Neural crest cell (in vitro differentiated cells): Measurements from ENCODE around the gene NUAK1. TPM values are rescaled to one million over a fixed set of nuclear protein-coding genes. Genes with fewer than 3 reads are reported as not detected.
A peak's percentile ranks its signal among the peaks of the same experiment; 100 is the strongest.

Source experiments
- DNase-seq: peaks from one replicate; pipeline ENCODE4 v3.0.0; 2021; ENCODE audit warnings: low read depth, mixed read lengths, low spot score
- H3K27ac Mint-ChIP-seq: one replicate; pipeline ENCODE4 v1.8.0; 2021; ENCODE audit warnings: mild to moderate bottlenecking, mixed read lengths; ENCODE audit not compliant: unreplicated experiment
- H3K27me3 Mint-ChIP-seq: 2 replicates; pipeline ENCODE4 v1.8.0; 2021; ENCODE audit warnings: low read depth, mild to moderate bottlenecking, mixed read lengths
- H3K36me3 Mint-ChIP-seq: 2 replicates; pipeline ENCODE4 v1.8.0; 2021; ENCODE audit warnings: low read depth, mild to moderate bottlenecking, mixed read lengths
- H3K4me1 Mint-ChIP-seq: 2 replicates; pipeline ENCODE4 v1.8.0; 2021; ENCODE audit warnings: mixed read lengths
- H3K4me3 Mint-ChIP-seq: one replicate; pipeline ENCODE4 v1.8.0; 2021; ENCODE audit warnings: mild to moderate bottlenecking, mixed read lengths
- H3K9me3 Mint-ChIP-seq: 2 replicates; pipeline ENCODE4 v1.8.0; 2021; ENCODE audit warnings: mixed read lengths
- total RNA-seq: library from RNA; stranded (reverse); gene quantifications from 2 replicates; pipeline ENCODE4 v1.2.1, GENCODE V29; 2021
- TF ChIP-seq, protein P1 (sequence below): fragments of 200-600 bp; sonication (generic); conservative IDR thresholded peaks from 2 replicates; pipeline ENCODE4 v1.5.0; 2021; ENCODE audit warnings: antibody characterized with exemption, mild to moderate bottlenecking

Gene NUAK1
- total RNA-seq, 1 donor from 2014 or later, result 35.6 TPM

DNA sequence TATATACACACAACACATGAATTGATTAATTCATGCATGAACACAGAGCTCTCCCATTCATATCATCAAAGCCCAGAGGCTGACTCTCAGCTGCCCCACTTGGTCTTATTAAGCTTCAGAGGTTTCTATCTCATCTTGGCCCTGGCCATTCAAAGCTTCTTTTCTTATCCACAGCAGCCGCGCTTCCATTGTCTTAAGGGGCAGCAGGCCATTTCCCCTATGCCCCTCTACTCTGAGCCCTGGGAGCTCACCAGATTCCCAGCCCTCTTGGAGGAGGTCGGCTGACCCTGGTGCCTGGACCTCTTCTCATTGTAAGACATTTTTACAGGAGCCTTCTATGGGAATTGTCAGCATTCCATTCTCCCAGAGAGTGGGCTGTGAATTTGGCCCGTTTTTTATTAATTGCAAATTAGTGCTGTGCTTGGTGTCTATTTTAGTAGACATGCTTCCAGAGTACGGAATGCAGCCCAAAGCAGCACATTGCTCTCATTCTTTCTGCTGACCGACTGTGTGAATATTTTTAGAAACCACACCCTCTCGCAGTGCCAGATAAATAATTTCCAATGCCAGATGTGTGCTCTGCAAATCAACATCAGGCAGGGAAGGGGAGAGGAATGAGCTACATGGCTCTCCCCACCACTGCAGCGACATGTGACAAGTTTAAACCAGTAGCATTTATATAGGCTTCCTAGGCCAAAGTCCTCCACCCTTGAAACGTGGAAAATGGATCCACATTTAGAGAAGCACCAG, 58.5 kb downstream of the NUAK1 start:
- Mint-ChIP-seq H3K27ac (peak overlapping the region; percentile 52), H3K4me1 (peaks cover 90% of the 10 kb centered on the region), H3K27me3 (no peaks in the 10 kb centered on the region), H3K4me3 (peak overlapping the region; percentile 66), H3K9me3 (no peaks in the 10 kb centered on the region), H3K36me3 (peaks cover 30% of the 10 kb centered on the region)
- TF ChIP-seq, protein P1, sequence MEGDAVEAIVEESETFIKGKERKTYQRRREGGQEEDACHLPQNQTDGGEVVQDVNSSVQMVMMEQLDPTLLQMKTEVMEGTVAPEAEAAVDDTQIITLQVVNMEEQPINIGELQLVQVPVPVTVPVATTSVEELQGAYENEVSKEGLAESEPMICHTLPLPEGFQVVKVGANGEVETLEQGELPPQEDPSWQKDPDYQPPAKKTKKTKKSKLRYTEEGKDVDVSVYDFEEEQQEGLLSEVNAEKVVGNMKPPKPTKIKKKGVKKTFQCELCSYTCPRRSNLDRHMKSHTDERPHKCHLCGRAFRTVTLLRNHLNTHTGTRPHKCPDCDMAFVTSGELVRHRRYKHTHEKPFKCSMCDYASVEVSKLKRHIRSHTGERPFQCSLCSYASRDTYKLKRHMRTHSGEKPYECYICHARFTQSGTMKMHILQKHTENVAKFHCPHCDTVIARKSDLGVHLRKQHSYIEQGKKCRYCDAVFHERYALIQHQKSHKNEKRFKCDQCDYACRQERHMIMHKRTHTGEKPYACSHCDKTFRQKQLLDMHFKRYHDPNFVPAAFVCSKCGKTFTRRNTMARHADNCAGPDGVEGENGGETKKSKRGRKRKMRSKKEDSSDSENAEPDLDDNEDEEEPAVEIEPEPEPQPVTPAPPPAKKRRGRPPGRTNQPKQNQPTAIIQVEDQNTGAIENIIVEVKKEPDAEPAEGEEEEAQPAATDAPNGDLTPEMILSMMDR, result no peak
- peak; percentile 30 for DNase-seq

DNA sequence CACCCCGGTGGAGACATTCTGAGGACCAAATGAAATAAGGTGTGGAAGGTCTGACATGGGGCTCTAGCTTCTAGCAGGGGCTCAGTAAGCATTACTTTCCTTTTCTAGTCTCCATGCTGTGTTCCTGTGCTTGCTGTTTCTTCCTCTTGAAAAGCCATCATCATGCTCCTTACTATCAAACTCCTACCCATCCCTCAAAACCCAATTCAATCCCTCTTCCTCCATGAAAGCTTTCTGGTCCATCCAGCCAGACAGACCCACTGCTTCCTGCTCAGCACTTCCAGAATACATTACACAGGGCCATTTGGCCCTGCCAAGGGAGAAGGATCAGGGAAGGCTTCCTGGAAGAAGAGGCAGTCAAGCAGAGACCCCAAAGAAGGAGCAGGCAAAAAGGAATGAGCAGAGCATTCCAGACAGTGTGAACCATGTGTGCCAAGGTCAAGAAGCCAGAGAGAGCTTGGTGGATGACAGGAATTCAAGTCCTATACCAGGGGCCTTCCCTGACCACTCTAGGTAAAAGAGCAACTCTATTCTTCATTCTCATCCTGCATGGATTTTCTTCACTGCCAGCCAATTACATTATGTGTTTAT, 59.5 kb downstream of the NUAK1 start:
- Mint-ChIP-seq H3K9me3 (no peaks in the 10 kb centered on the region), H3K4me1 (peaks cover 90% of the 10 kb centered on the region), H3K27ac (peak overlapping the region; percentile 5), H3K36me3 (peaks cover 33% of the 10 kb centered on the region), H3K4me3 (peak overlapping the region; percentile 66), H3K27me3 (no peaks in the 10 kb centered on the region)
- TF ChIP-seq, protein P1, result no peak
- DNase-seq, result no peak

DNA sequence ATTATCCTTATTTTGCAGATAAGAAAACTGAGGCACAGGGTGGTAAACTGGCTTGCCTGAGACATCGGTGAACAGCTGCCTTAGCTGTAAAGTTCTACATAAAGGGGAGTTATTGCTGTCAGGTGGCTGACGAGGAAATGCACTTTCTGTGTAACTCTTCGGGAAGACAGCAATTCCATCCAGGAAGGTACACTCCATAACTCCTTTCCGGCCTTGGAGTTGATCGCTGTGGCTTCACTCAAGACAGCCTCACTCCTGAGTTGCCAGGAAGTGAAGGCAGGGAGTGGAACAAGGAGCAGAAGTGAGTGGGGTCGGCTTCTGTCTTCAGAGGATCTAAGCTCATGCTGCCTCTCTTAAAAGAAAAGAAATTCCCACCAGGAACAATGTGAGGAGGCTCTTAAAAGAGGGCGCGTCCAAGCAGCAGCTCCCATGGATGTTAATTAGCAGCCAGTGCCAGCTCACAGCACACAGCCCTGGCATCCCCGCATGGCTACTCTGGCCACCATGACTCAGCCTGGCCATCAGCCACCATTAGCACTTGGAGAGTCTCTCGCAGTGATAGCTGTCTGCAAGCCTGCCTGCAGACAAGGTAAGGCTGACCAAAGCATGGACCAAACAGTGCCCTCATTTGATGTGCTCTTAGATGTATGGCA, 60.3 kb downstream of the NUAK1 start:
- Mint-ChIP-seq H3K27ac (no peak overlapping the region), H3K27me3 (no peaks in the 10 kb centered on the region), H3K4me3 (no peak overlapping the region), H3K4me1 (peaks cover 84% of the 10 kb centered on the region), H3K36me3 (peaks cover 30% of the 10 kb centered on the region), H3K9me3 (no peaks in the 10 kb centered on the region)
- TF ChIP-seq, protein P1, result no peak
- no peak for DNase-seq

DNA sequence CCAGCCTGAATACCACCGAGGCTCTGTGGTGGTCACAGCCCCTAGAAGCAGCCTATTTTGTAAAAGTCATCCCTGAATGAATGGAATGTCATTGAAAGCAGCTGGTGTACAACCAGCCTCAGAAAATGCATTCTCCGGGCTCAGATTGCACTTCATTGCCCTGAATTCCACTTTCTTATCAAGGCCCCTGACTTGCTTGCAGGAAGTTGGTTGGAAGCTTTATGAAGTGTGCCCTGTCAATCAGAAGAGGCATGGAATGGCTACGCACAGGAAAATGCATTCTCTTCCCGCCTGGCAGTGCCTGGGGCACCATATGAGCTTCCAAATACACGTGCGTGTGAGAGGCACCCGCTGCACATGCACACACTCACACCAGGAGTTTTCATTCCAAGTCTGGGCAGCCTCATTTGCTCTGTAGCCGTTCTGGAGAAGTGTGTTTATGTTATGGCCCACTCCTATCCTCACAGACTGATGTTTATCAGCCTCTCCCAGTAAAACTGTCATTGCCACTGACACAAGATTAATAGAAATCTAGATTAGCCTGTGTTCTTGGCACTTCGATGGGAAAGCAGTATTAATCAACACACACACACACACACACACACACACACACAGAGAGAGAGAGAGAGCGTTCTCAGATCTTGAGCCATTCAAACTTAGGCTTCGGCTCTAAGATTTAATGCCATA, 63.9 kb downstream of the NUAK1 start:
- peak overlapping the region; percentile 84 for H3K27ac Mint-ChIP-seq
- DNase-seq, result no peak
- TF ChIP-seq, protein P1, result no peak
- H3K27me3 Mint-ChIP-seq, result no peaks in the 10 kb centered on the region
- peak overlapping the region; percentile 42 for H3K4me3 Mint-ChIP-seq
- H3K36me3 Mint-ChIP-seq, result peaks cover 28% of the 10 kb centered on the region
- peaks cover 51% of the 10 kb centered on the region for H3K4me1 Mint-ChIP-seq
- no peaks in the 10 kb centered on the region for H3K9me3 Mint-ChIP-seq

DNA sequence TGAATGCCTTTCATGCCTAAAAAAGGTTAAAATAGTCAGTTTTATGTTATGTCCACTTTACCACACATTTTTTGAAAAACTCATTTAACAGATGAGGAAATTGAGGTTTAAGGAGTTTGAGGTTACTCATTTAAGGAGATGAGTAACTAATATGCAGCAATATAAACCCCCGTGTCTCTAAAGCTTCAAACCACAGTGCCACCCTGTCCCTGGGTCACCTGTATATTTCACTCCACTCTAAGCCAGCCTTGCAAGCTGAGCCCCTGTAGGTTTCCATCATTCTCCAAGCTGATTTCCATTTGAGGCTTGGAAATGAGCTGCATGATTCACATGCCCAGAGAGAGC, 64.4 kb downstream of the NUAK1 start:
- H3K4me3 Mint-ChIP-seq, result peak overlapping the region; percentile 42
- no peaks in the 10 kb centered on the region for H3K27me3 Mint-ChIP-seq
- H3K36me3 Mint-ChIP-seq, result peaks cover 31% of the 10 kb centered on the region
- TF ChIP-seq, protein P1, result no peak
- H3K27ac Mint-ChIP-seq, result no peak overlapping the region
- H3K4me1 Mint-ChIP-seq, result peaks cover 46% of the 10 kb centered on the region
- H3K9me3 Mint-ChIP-seq, result no peaks in the 10 kb centered on the region
- no peak for DNase-seq
